Activated T-helper 2 cell treated with anti-CD3 and anti-CD28 coated beads, Interferon-gamma antibody, Interleukin-2, Interleukin-4, amounts not matched to agents 10 μg/mL and 5 μg/mL and 100 μg/mL, durations not matched to agents 14 hours and 24 hours and 36 hours (primary cell): ENCODE data around the gene ILDR1. TPM values are rescaled to one million over a fixed set of nuclear protein-coding genes. Genes with fewer than 3 reads are reported as not detected.
"Not testable (repeated sequence)": the region's sequence is repeated elsewhere in the genome, so short reads cannot be mapped to it uniquely, and the experiment has no call there.

Experiments used
- DNase-seq: peaks from one replicate; pipeline ENCODE4 v3.0.0; 2021; ENCODE audit warnings: low spot score
- H3K27ac Mint-ChIP-seq: one replicate; pipeline ENCODE4 v1.8.0; 2021; ENCODE audit warnings: mixed read lengths
- H3K27me3 Mint-ChIP-seq: one replicate; pipeline ENCODE4 v1.8.0; 2021; ENCODE audit warnings: low read depth, mixed read lengths
- H3K36me3 Mint-ChIP-seq: one replicate; pipeline ENCODE4 v1.8.0; 2021; ENCODE audit warnings: low read depth, mixed read lengths
- H3K4me1 Mint-ChIP-seq: one replicate; pipeline ENCODE4 v1.8.0; 2021; ENCODE audit warnings: low read depth, mixed read lengths
- H3K4me3 Mint-ChIP-seq: one replicate; pipeline ENCODE4 v1.8.0; 2021; ENCODE audit warnings: low read depth, mild to moderate bottlenecking, moderate library complexity, mixed read lengths
- H3K9me3 Mint-ChIP-seq: one replicate; pipeline ENCODE4 v1.8.0; 2021; ENCODE audit warnings: mixed read lengths
- intact Hi-C: fragments of 100-400 bp; cut with micrococcal nuclease; formaldehyde crosslinking; loops from one replicate; pipeline ENCODE4 v1.15.1; 2023
- total RNA-seq: library from RNA; stranded (reverse); gene quantifications from 2 replicates; pipeline ENCODE4 v1.2.3, GENCODE V29; 2022

The ILDR1 gene
- total RNA-seq: 0.21 and 0.28 TPM in 2 replicates

GRCh38 chr3:122021811-122022401 is at the start of gene ILDR1:
ILDR1 (minus strand) TSS chr3:122022247; CDS start chr3:122022077, 170 bp downstream.
- DNase-seq: peak; percentile 18
- Mint-ChIP-seq H3K9me3 (peaks cover 3% of the 10 kb centered on the region), H3K4me1 (peaks cover 25% of the 10 kb centered on the region), H3K27me3 (peaks cover 17% of the 10 kb centered on the region), H3K4me3 (peak within 1 kb of the TSS; percentile 73), H3K36me3 (no peaks in the 10 kb centered on the region), H3K27ac (no peak within 1 kb of the TSS)
- intact Hi-C loops: no loop called here

- Mint-ChIP-seq H3K4me1 (peaks cover 31% of the 10 kb centered on the region), H3K27me3 (no peaks in the 10 kb centered on the region), H3K36me3 (no peaks in the 10 kb centered on the region), H3K4me3 (no peak overlapping the region), H3K9me3 (no peaks in the 10 kb centered on the region), H3K27ac (peak overlapping the region; percentile 64)
- no peak for DNase-seq
- intact Hi-C loops: loop anchor here (5.0 kb wide), 1 partner anchor 35 kb away; no protein-coding TSS in a partner anchor
These were observed 45.7 kb upstream of the ILDR1 start for GRCh38 chr3:122067588-122068240.

GRCh38 chr3:122067214-122067550 is 45.1 kb upstream of the ILDR1 start:
- H3K4me3 Mint-ChIP-seq: peak overlapping the region; percentile 41
- peaks cover 31% of the 10 kb centered on the region for H3K4me1 Mint-ChIP-seq
- H3K27me3 Mint-ChIP-seq: no peaks in the 10 kb centered on the region
- peak overlapping the region; percentile 64 for H3K27ac Mint-ChIP-seq
- DNase-seq: no peak
- no peaks in the 10 kb centered on the region for H3K9me3 Mint-ChIP-seq
- H3K36me3 Mint-ChIP-seq: no peaks in the 10 kb centered on the region
- intact Hi-C loops: loop anchor here (5.0 kb wide), 1 partner anchor 35 kb away; no protein-coding TSS in a partner anchor

GRCh38 chr3:122066331-122067213 is 44.5 kb upstream of the ILDR1 start:
- intact Hi-C loops: loop anchor here (5.0 kb wide), 1 partner anchor 36 kb away; no protein-coding TSS in a partner anchor
- no peaks in the 10 kb centered on the region for H3K36me3 Mint-ChIP-seq
- no peak for DNase-seq
- H3K4me1 Mint-ChIP-seq: peaks cover 31% of the 10 kb centered on the region
- H3K27ac Mint-ChIP-seq: peak overlapping the region; percentile 64
- peak overlapping the region; percentile 41 for H3K4me3 Mint-ChIP-seq
- no peaks in the 10 kb centered on the region for H3K27me3 Mint-ChIP-seq
- no peaks in the 10 kb centered on the region for H3K9me3 Mint-ChIP-seq

GRCh38 chr3:122064326-122064725 is 42.3 kb upstream of the ILDR1 start:
- Mint-ChIP-seq H3K9me3 (no peaks in the 10 kb centered on the region), H3K27me3 (no peaks in the 10 kb centered on the region), H3K4me1 (peaks cover 31% of the 10 kb centered on the region), H3K4me3 (no peak overlapping the region), H3K36me3 (no peaks in the 10 kb centered on the region), H3K27ac (no peak overlapping the region)
- intact Hi-C loops: no loop called here
- no peak for DNase-seq

- Mint-ChIP-seq H3K4me3 (no peak overlapping the region), H3K4me1 (peaks cover 31% of the 10 kb centered on the region), H3K27me3 (no peaks in the 10 kb centered on the region), H3K27ac (no peak overlapping the region), H3K9me3 (peaks cover 3% of the 10 kb centered on the region), H3K36me3 (peaks cover 3% of the 10 kb centered on the region)
- intact Hi-C loops: no loop called here
- DNase-seq: no peak
These were observed 41.9 kb upstream of the ILDR1 start for GRCh38 chr3:122063908-122064307.

- H3K27me3 Mint-ChIP-seq: peaks cover 4% of the 10 kb centered on the region
- no peak overlapping the region for H3K4me3 Mint-ChIP-seq
- peaks cover 6% of the 10 kb centered on the region for H3K9me3 Mint-ChIP-seq
- intact Hi-C loops: no loop called here
- no peak for DNase-seq
- no peak overlapping the region for H3K27ac Mint-ChIP-seq
- peaks cover 11% of the 10 kb centered on the region for H3K36me3 Mint-ChIP-seq
- peaks cover 4% of the 10 kb centered on the region for H3K4me1 Mint-ChIP-seq
These were observed 38.1 kb upstream of the ILDR1 start for GRCh38 chr3:122060040-122060698.

GRCh38 chr3:122058294-122058693 is 36.2 kb upstream of the ILDR1 start:
- intact Hi-C loops: no loop called here
- Mint-ChIP-seq H3K4me3 (no peak overlapping the region), H3K36me3 (peaks cover 11% of the 10 kb centered on the region), H3K4me1 (peaks cover 7% of the 10 kb centered on the region), H3K27ac (no peak overlapping the region), H3K27me3 (peaks cover 6% of the 10 kb centered on the region), H3K9me3 (peaks cover 6% of the 10 kb centered on the region)
- no peak for DNase-seq

GRCh38 chr3:122057671-122058070 is 35.6 kb upstream of the ILDR1 start:
- peaks cover 11% of the 10 kb centered on the region for H3K36me3 Mint-ChIP-seq
- no peak overlapping the region for H3K4me3 Mint-ChIP-seq
- intact Hi-C loops: no loop called here
- peaks cover 6% of the 10 kb centered on the region for H3K27me3 Mint-ChIP-seq
- peaks cover 9% of the 10 kb centered on the region for H3K4me1 Mint-ChIP-seq
- no peak for DNase-seq
- no peak overlapping the region for H3K27ac Mint-ChIP-seq
- H3K9me3 Mint-ChIP-seq: peaks cover 6% of the 10 kb centered on the region

- H3K27me3 Mint-ChIP-seq: peaks cover 10% of the 10 kb centered on the region
- no peak within 1 kb of the TSS for H3K4me3 Mint-ChIP-seq
- H3K4me1 Mint-ChIP-seq: peaks cover 8% of the 10 kb centered on the region
- H3K36me3 Mint-ChIP-seq: peaks cover 15% of the 10 kb centered on the region
- peaks cover 15% of the 10 kb centered on the region for H3K9me3 Mint-ChIP-seq
- no peak for DNase-seq
- intact Hi-C loops: no loop called here
- no peak within 1 kb of the TSS for H3K27ac Mint-ChIP-seq
These were observed 33.2 kb upstream of the ILDR1 start, which contains the start of gene CD86 for GRCh38 chr3:122055215-122055614. CD86 (plus strand) TSS chr3:122055362; CDS start chr3:122055490, 128 bp downstream.

GRCh38 chr3:122052968-122053367 is 30.9 kb upstream of the ILDR1 start:
- H3K9me3 Mint-ChIP-seq: peaks cover 26% of the 10 kb centered on the region
- peaks cover 5% of the 10 kb centered on the region for H3K4me1 Mint-ChIP-seq
- H3K36me3 Mint-ChIP-seq: peaks cover 21% of the 10 kb centered on the region
- H3K27me3 Mint-ChIP-seq: peaks cover 18% of the 10 kb centered on the region
- no peak overlapping the region for H3K27ac Mint-ChIP-seq
- intact Hi-C loops: no loop called here
- H3K4me3 Mint-ChIP-seq: no peak overlapping the region
- DNase-seq: no peak

GRCh38 chr3:122047773-122048172 is 25.7 kb upstream of the ILDR1 start:
- H3K4me3 Mint-ChIP-seq, H3K4me1 Mint-ChIP-seq, H3K27ac Mint-ChIP-seq, DNase-seq, intact Hi-C loops: not testable (repeated sequence)
- Mint-ChIP-seq H3K36me3 (peaks cover 19% of the 10 kb centered on the region), H3K27me3 (peaks cover 12% of the 10 kb centered on the region), H3K9me3 (peaks cover 26% of the 10 kb centered on the region)
